IMR-90 (cell line): ENCODE measurements around the gene NCKAP5. TPM values are rescaled to one million over a fixed set of nuclear protein-coding genes. Genes with fewer than 3 reads are reported as not detected.

ENCODE experiments used
- ATAC-seq: fragments of 200-7000 bp; cut with Tn5 transposase; 2 replicates; pipeline ENCODE4 v1.9.1; 2020; ENCODE audit warnings: low read depth, mild to moderate bottlenecking, moderate library complexity
- BruUV-seq: library from RNA; stranded (reverse); fragments of 400-500 nt; replicated peaks from 2 replicates; lab custom pipeline; 2021; lab: Mats Ljungman, UMichigan
- CTCF ChIA-PET: fragments of 300-600 bp; formaldehyde crosslinking; extraction: SDS; loops from one replicate; lab custom pipeline; 2021; ENCODE audit warnings: antibody characterized with exemption; lab: Yijun Ruan, JAX
- POLR2A ChIA-PET: fragments of 300-600 bp; sonication (Branson Sonifier 250); formaldehyde crosslinking; loops from one replicate; lab custom pipeline; 2022; ENCODE audit warnings: antibody characterized with exemption; ENCODE audit not compliant: unreplicated experiment; lab: Charles Lee
- DNase-seq: peaks from one replicate; pipeline ENCODE4 v3.0.0; 2013
- H2AFZ ChIP-seq: replicated peaks from 2 replicates; pipeline ENCODE3; 2013; ENCODE audit warnings: low read length, mild to moderate bottlenecking; ENCODE audit not compliant: poor library complexity
- H2AK5ac ChIP-seq: 2 replicates; pipeline ENCODE4 v1.6.1; 2013; ENCODE audit warnings: low read depth, low read length, inconsistent platforms
- H2AK9ac ChIP-seq: replicated peaks from 2 replicates; pipeline ENCODE3; 2013; ENCODE audit warnings: mild to moderate bottlenecking, low read depth, low read length, moderate library complexity; ENCODE audit not compliant: poor library complexity
- H2BK120ac ChIP-seq: 2 replicates; pipeline ENCODE4 v1.6.1; 2013; ENCODE audit warnings: low read depth, low read length, inconsistent platforms
- H2BK15ac ChIP-seq: 3 replicates; pipeline ENCODE4 v1.6.1; 2013; ENCODE audit warnings: low read depth, low read length, inconsistent platforms
- H2BK20ac ChIP-seq: 2 replicates; pipeline ENCODE4 v1.6.1; 2013; ENCODE audit warnings: low read depth, mild to moderate bottlenecking, inconsistent platforms, low read length, moderate library complexity
- H2BK5ac ChIP-seq: 2 replicates; pipeline ENCODE4 v1.6.1; 2013; ENCODE audit warnings: mild to moderate bottlenecking, low read depth, low read length, inconsistent platforms; ENCODE audit not compliant: poor library complexity, severe bottlenecking
- H3K14ac ChIP-seq: replicated peaks from 2 replicates; pipeline ENCODE4 v1.6.1; 2013; ENCODE audit warnings: low read depth, low read length, inconsistent platforms
- H3K18ac ChIP-seq: 2 replicates; pipeline ENCODE4 v1.6.1; 2013; ENCODE audit warnings: low read depth, low read length, control low read depth
- H3K23ac ChIP-seq: 2 replicates; pipeline ENCODE4 v1.6.1; 2013; ENCODE audit warnings: low read depth, low read length, inconsistent platforms
- H3K27ac ChIP-seq: 2 replicates; pipeline ENCODE4 v1.5.1; 2013; ENCODE audit warnings: mild to moderate bottlenecking, control low read depth, low read length; ENCODE audit not compliant: insufficient read depth
- H3K27me3 ChIP-seq: 2 replicates; pipeline ENCODE4 v1.6.1; 2013; ENCODE audit warnings: low read length; ENCODE audit not compliant: control insufficient read depth, insufficient read depth
- H3K36me3 ChIP-seq: 2 replicates; pipeline ENCODE4 v1.6.1; 2013; ENCODE audit warnings: low read length, mixed read lengths; ENCODE audit not compliant: control insufficient read depth, insufficient read depth
- H3K4ac ChIP-seq: 2 replicates; pipeline ENCODE4 v1.6.1; 2013; ENCODE audit warnings: low read depth, low read length, inconsistent platforms
- H3K4me1 ChIP-seq: 2 replicates; pipeline ENCODE4 v1.6.1; 2013; ENCODE audit warnings: low read length, mixed read lengths; ENCODE audit not compliant: control insufficient read depth, insufficient read depth
- H3K4me2 ChIP-seq: 2 replicates; pipeline ENCODE4 v1.6.1; 2013; ENCODE audit warnings: low read depth, mild to moderate bottlenecking, control low read depth, low read length, moderate library complexity
- H3K4me3 ChIP-seq: 2 replicates; pipeline ENCODE4 v1.5.1; 2013; ENCODE audit warnings: low read depth, mild to moderate bottlenecking, control low read depth, low read length, moderate library complexity; ENCODE audit not compliant: insufficient read depth
- H3K56ac ChIP-seq: 2 replicates; pipeline ENCODE4 v1.6.1; 2013; ENCODE audit warnings: low read length, inconsistent platforms; ENCODE audit not compliant: insufficient read depth; ENCODE audit errors: extremely low read depth
- H3K79me1 ChIP-seq, 2 experiments: 2 replicates each; pipeline ENCODE4 v1.6.1; 2013; ENCODE audit warnings: low read length in 2 of 2, inconsistent platforms in 1 of 2, low read depth in 1 of 2
- H3K9ac ChIP-seq: 2 replicates; pipeline ENCODE4 v1.6.1; 2013; ENCODE audit warnings: low read depth, low read length, control low read depth
- H3K9me1 ChIP-seq: 2 replicates; pipeline ENCODE4 v1.6.1; 2013; ENCODE audit warnings: low read length, inconsistent platforms; ENCODE audit not compliant: insufficient read depth
- H3K9me3 ChIP-seq: 2 replicates; pipeline ENCODE4 v1.6.1; 2013; ENCODE audit warnings: low read length; ENCODE audit not compliant: control insufficient read depth, insufficient read depth
- H4K20me1 ChIP-seq: 2 replicates; pipeline ENCODE4 v1.6.1; 2013; ENCODE audit warnings: low read length, inconsistent platforms; ENCODE audit not compliant: insufficient read depth
- H4K5ac ChIP-seq: 2 replicates; pipeline ENCODE4 v1.6.1; 2013; ENCODE audit warnings: mild to moderate bottlenecking, low read depth, low read length, control low read depth
- H4K8ac ChIP-seq, 2 experiments: 2 replicates each; pipeline ENCODE4 v1.6.1; 2013; ENCODE audit warnings: low read depth in 2 of 2, low read length in 2 of 2, control low read depth in 1 of 2, inconsistent platforms in 1 of 2
- H4K91ac ChIP-seq: 2 replicates; pipeline ENCODE4 v1.6.1; 2013; ENCODE audit warnings: low read depth, low read length, inconsistent platforms; ENCODE audit not compliant: insufficient read depth
- CEBPB ChIP-seq: IDR thresholded peaks from 2 replicates; pipeline ENCODE4 v1.6.1; 2012; ENCODE audit warnings: low read depth, low read length, improper control_type of control experiment
- CHD1 ChIP-seq: IDR thresholded peaks from 2 replicates; pipeline ENCODE4 v1.6.1; 2012; ENCODE audit warnings: low read depth, low read length, improper control_type of control experiment
- CTCF ChIP-seq: conservative IDR thresholded peaks from 2 replicates; pipeline ENCODE4 v1.5.1; 2012; ENCODE audit warnings: mild to moderate bottlenecking, low read depth, low read length, improper control_type of control experiment
- FOS ChIP-seq: fragments of 150-350 bp; IDR thresholded peaks from 2 replicates; pipeline ENCODE4 v1.6.1; 2016; ENCODE audit warnings: low read depth, low read length
- MAFK ChIP-seq: IDR thresholded peaks from 2 replicates; pipeline ENCODE4 v1.6.1; 2012; ENCODE audit warnings: low read depth, low read length, improper control_type of control experiment
- MAZ ChIP-seq: IDR thresholded peaks from 2 replicates; pipeline ENCODE4 v1.6.1; 2012; ENCODE audit warnings: low read depth, mild to moderate bottlenecking, low read length, improper control_type of control experiment, moderate library complexity, borderline replicate concordance
- RAD21 ChIP-seq: IDR thresholded peaks from 2 replicates; pipeline ENCODE4 v1.6.1; 2012; ENCODE audit warnings: low read length, improper control_type of control experiment
- RCOR1 ChIP-seq: IDR thresholded peaks from 2 replicates; pipeline ENCODE4 v1.6.1; 2012; ENCODE audit warnings: mild to moderate bottlenecking, low read length, improper control_type of control experiment; ENCODE audit not compliant: insufficient replicate concordance
- RFX5 ChIP-seq: IDR thresholded peaks from 2 replicates; pipeline ENCODE4 v1.8.0; 2012; ENCODE audit warnings: low read depth, mild to moderate bottlenecking, low read length, moderate library complexity
- SMC3 ChIP-seq: fragments of 150-350 bp; IDR thresholded peaks from 2 replicates; pipeline ENCODE4 v1.6.1; 2016; ENCODE audit warnings: low read depth, mild to moderate bottlenecking, antibody characterized with exemption, low read length, moderate library complexity
- WGBS, 2 experiments: methylation state at CpG; one replicate each; pipeline versions ENCODE4 v1.1.5 to v1.1.7; 2013; ENCODE audit warnings: missing lambda C conversion rate in 2 of 2; ENCODE audit not compliant: insufficient read length in 1 of 2; ENCODE audit errors: extremely low coverage in 2 of 2; 5-methylcytosine and 5-hydroxymethylcytosine counted together
- dilution Hi-C: fragments of 300-500 bp; cut with HindIII; formaldehyde crosslinking; loops from one replicate; pipeline ENCODE4 v1.14.3; 2018; ENCODE audit warnings: low sequenced_read_pairs; ENCODE audit not compliant: unreplicated experiment
- in situ Hi-C: fragments of 300-500 bp; cut with MboI; formaldehyde crosslinking; loops from 3 replicates; pipeline ENCODE4 v1.14.3; 2019; ENCODE audit warnings: low sequenced_read_pairs, inconsistent platforms, mixed read lengths
- intact Hi-C: fragments of 100-400 bp; cut with micrococcal nuclease; formaldehyde crosslinking; loops from 2 replicates; pipeline ENCODE4 v1.10.0; 2022
- polyA plus RNA-seq, 3 experiments: library from polyadenylated mRNA; depleted of rRNA; stranded (reverse); fragments of >200 nt; gene quantifications; 2 replicates each; pipeline ENCODE4 v1.2.3, GENCODE V29; 2012; ENCODE audit warnings: low replicate concordance in 1 of 3
- total RNA-seq: library from RNA; depleted of rRNA; stranded (reverse); fragments of >200 nt; gene quantifications from 2 replicates; pipeline ENCODE4 v1.2.3, GENCODE V29; 2012

Gene NCKAP5
- total and polyA plus RNA-seq, 2 of the 4 experiments (the other 2 are of a cell fraction) = 2.7 to 3.9 TPM

GRCh38 chr2:133344849-133345248, 223.4 kb downstream of the NCKAP5 start:
- Histone ChIP-seq H4K91ac (no peak overlapping the region), H3K18ac (no peak overlapping the region), H2BK15ac (no peak overlapping the region), H3K36me3 (no peaks in the 10 kb centered on the region), H3K9me1 (no peaks in the 10 kb centered on the region), H4K8ac (no peak overlapping the region), H3K4me2 (no peak overlapping the region), H3K4me1 (peaks cover 2% of the 10 kb centered on the region), H3K4me3 (no peak overlapping the region), H2BK120ac (no peak overlapping the region), H3K79me1 (no peaks in the 10 kb centered on the region), H4K5ac (no peak overlapping the region), H3K4ac (no peak overlapping the region), H3K23ac (no peak overlapping the region), H3K9me3 (peaks cover 3% of the 10 kb centered on the region; the same call in 1 of the 2 replicates), H2BK5ac (no peak overlapping the region), H3K27ac (no peak overlapping the region), H4K20me1 (no peaks in the 10 kb centered on the region), H3K14ac (no peak overlapping the region), H3K9ac (no peak overlapping the region), H3K27me3 (no peaks in the 10 kb centered on the region), H3K56ac (no peak overlapping the region), H2AK5ac (no peak overlapping the region), H2AFZ (no peak overlapping the region), H2BK20ac (no peak overlapping the region), H2AK9ac (no peak overlapping the region)
- no peak for TF ChIP-seq RAD21
- TF ChIP-seq FOS = no peak
- TF ChIP-seq CHD1 = no peak
- no peak for TF ChIP-seq MAFK
- no peak for TF ChIP-seq CTCF
- TF ChIP-seq SMC3 = no peak
- no peak for TF ChIP-seq CEBPB
- no peak for TF ChIP-seq RCOR1
- no peak for TF ChIP-seq MAZ
- no peak for TF ChIP-seq RFX5
- CTCF ChIA-PET = no interaction called here
- intact Hi-C loops (no loop called here), dilution Hi-C loops (no loop called here), in situ Hi-C loops (no loop called here)
- 87% methylated on average over 2 of the region's 6 CpGs; no CpG with 5 or more reads in 1 of the 2 experiments for WGBS, 2 experiments
- no TSS peak for BruUV-seq
- DNase-seq (no peak), ATAC-seq (no peak)
- POLR2A ChIA-PET = no interaction called here
